ENCODE data around the gene TUBB2A.

DNA sequence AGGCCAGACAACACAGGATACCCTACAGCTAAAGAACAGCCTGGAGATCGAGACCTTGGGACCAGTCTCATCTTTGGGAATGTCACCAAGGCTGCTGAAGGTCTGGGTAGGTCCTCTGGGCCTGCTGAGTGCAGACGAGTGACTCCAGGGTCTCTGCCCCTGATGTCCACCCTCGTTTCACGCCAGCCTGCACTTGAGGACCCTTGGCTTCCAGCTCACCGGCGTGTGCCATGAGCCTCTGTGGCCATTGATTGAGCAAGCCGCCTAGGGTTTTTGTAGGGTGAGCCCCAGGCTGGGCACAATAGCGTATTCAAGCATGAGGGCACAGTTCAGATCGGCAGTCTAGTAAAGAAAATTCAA is 34.5 kb downstream of the TUBB2A start:
- TF ChIP-seq, protein P1, sequence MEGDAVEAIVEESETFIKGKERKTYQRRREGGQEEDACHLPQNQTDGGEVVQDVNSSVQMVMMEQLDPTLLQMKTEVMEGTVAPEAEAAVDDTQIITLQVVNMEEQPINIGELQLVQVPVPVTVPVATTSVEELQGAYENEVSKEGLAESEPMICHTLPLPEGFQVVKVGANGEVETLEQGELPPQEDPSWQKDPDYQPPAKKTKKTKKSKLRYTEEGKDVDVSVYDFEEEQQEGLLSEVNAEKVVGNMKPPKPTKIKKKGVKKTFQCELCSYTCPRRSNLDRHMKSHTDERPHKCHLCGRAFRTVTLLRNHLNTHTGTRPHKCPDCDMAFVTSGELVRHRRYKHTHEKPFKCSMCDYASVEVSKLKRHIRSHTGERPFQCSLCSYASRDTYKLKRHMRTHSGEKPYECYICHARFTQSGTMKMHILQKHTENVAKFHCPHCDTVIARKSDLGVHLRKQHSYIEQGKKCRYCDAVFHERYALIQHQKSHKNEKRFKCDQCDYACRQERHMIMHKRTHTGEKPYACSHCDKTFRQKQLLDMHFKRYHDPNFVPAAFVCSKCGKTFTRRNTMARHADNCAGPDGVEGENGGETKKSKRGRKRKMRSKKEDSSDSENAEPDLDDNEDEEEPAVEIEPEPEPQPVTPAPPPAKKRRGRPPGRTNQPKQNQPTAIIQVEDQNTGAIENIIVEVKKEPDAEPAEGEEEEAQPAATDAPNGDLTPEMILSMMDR (IDR thresholded peaks at IDR 0.05): no peak
- TF ChIP-seq POLR2A (IDR thresholded peaks at IDR 0.05): no peak

Measured in esophagus squamous epithelium (tissue), 4 donors.